ACC112 (cell line): ENCODE data around the gene TXNRD1.
"Not testable (repeated sequence)": the region's sequence is repeated elsewhere in the genome, so short reads cannot be mapped to it uniquely, and the experiment has no call there.

Experiments
- H2AFZ ChIP-seq: fragments of 200-600 bp; sonication (generic); one replicate; pipeline ENCODE4 v1.6.0; 2017; ENCODE audit warnings: antibody characterized with exemption, low read length; ENCODE audit not compliant: unreplicated experiment
- H3K27ac ChIP-seq: fragments of 200-600 bp; sonication (generic); 2 replicates; pipeline ENCODE4 v1.5.1; 2014; ENCODE audit warnings: low read depth, mild to moderate bottlenecking, antibody characterized with exemption, low read length, moderate library complexity
- H3K27me3 ChIP-seq: fragments of 200-600 bp; sonication (generic); 2 replicates; pipeline ENCODE4 v1.6.1; 2014; ENCODE audit warnings: mild to moderate bottlenecking, antibody characterized with exemption, low read length, moderate library complexity, mixed read lengths; ENCODE audit not compliant: insufficient read depth
- H3K36me3 ChIP-seq: fragments of 200-600 bp; sonication (generic); 2 replicates; pipeline ENCODE4 v1.6.1; 2016; ENCODE audit warnings: mild to moderate bottlenecking, antibody characterized with exemption, low read length, moderate library complexity, mixed read lengths; ENCODE audit not compliant: insufficient read depth
- H3K4me1 ChIP-seq: fragments of 200-600 bp; sonication (generic); one replicate; pipeline ENCODE4 v1.6.1; 2016; ENCODE audit warnings: low read length, mixed read lengths; ENCODE audit not compliant: insufficient read depth, unreplicated experiment, control insufficient read depth
- H3K4me3 ChIP-seq: fragments of 200-600 bp; sonication (generic); 2 replicates; pipeline ENCODE4 v1.5.1; 2014; ENCODE audit warnings: mild to moderate bottlenecking, low read depth, low read length
- H3K79me2 ChIP-seq: fragments of 200-600 bp; sonication (generic); one replicate; pipeline ENCODE4 v1.6.0; 2016; ENCODE audit warnings: low read length; ENCODE audit not compliant: control insufficient read depth, unreplicated experiment, insufficient read depth

Gene TXNRD1

GRCh38 chr12:104197264-104197663 lies 18.3 kb upstream of the TXNRD1 start:
- H3K79me2 ChIP-seq, result no peaks in the 10 kb centered on the region
- no peaks in the 10 kb centered on the region for H3K27me3 ChIP-seq
- no peak overlapping the region for H3K27ac ChIP-seq
- H3K4me1 ChIP-seq, result no peaks in the 10 kb centered on the region
- H2AFZ ChIP-seq, result no peak overlapping the region
- H3K36me3 ChIP-seq, result no peaks in the 10 kb centered on the region
- no peak overlapping the region for H3K4me3 ChIP-seq

- Histone ChIP-seq H3K79me2 (no peaks in the 10 kb centered on the region), H2AFZ (no peak overlapping the region), H3K4me3 (no peak overlapping the region), H3K36me3 (no peaks in the 10 kb centered on the region), H3K4me1 (no peaks in the 10 kb centered on the region), H3K27ac (no peak overlapping the region), H3K27me3 (no peaks in the 10 kb centered on the region)
Measured at GRCh38 chr12:104199964-104200363, 15.6 kb upstream of the TXNRD1 start.

- Histone ChIP-seq H3K27me3 (no peaks in the 10 kb centered on the region), H3K4me1 (no peaks in the 10 kb centered on the region), H3K27ac (no peak overlapping the region), H3K4me3 (no peak overlapping the region), H2AFZ (no peak overlapping the region), H3K36me3 (no peaks in the 10 kb centered on the region), H3K79me2 (no peaks in the 10 kb centered on the region)
Measured at GRCh38 chr12:104201238-104202001, 14.2 kb upstream of the TXNRD1 start.

GRCh38 chr12:104204690-104205480 lies 10.7 kb upstream of the TXNRD1 start:
- H3K27ac ChIP-seq, result no peak overlapping the region
- H3K4me3 ChIP-seq, result no peak overlapping the region
- no peaks in the 10 kb centered on the region for H3K4me1 ChIP-seq
- H3K36me3 ChIP-seq, result no peaks in the 10 kb centered on the region
- H2AFZ ChIP-seq, result no peak overlapping the region
- H3K27me3 ChIP-seq, result no peaks in the 10 kb centered on the region
- H3K79me2 ChIP-seq, result no peaks in the 10 kb centered on the region

- Histone ChIP-seq H3K27me3 (no peaks in the 10 kb centered on the region), H2AFZ (no peak overlapping the region), H3K4me3 (no peak overlapping the region), H3K4me1 (no peaks in the 10 kb centered on the region), H3K27ac (no peak overlapping the region), H3K36me3 (no peaks in the 10 kb centered on the region), H3K79me2 (no peaks in the 10 kb centered on the region)
Measured at GRCh38 chr12:104207416-104208205, 8.0 kb upstream of the TXNRD1 start.

GRCh38 chr12:104212516-104212915 lies 3.1 kb upstream of the TXNRD1 start:
- Histone ChIP-seq H2AFZ (no peak overlapping the region), H3K27me3 (no peaks in the 10 kb centered on the region), H3K4me1 (no peaks in the 10 kb centered on the region), H3K27ac (no peak overlapping the region), H3K79me2 (peaks cover 10% of the 10 kb centered on the region), H3K36me3 (no peaks in the 10 kb centered on the region), H3K4me3 (no peak overlapping the region)

- H3K79me2 ChIP-seq, result peaks cover 12% of the 10 kb centered on the region
- peak overlapping the region; percentile 55 for H2AFZ ChIP-seq
- H3K27ac ChIP-seq, result no peak overlapping the region
- no peak overlapping the region for H3K4me3 ChIP-seq
- H3K36me3 ChIP-seq, result no peaks in the 10 kb centered on the region
- peaks cover 5% of the 10 kb centered on the region for H3K4me1 ChIP-seq
- no peaks in the 10 kb centered on the region for H3K27me3 ChIP-seq
Measured at GRCh38 chr12:104213952-104214351, 1.6 kb upstream of the TXNRD1 start.

GRCh38 chr12:104216521-104216924 lies 944 bp downstream of the TXNRD1 start:
- Histone ChIP-seq H3K79me2 (peaks cover 12% of the 10 kb centered on the region), H3K36me3 (no peaks in the 10 kb centered on the region), H3K4me1 (peaks cover 25% of the 10 kb centered on the region), H3K27me3 (no peaks in the 10 kb centered on the region), H2AFZ (no peak overlapping the region), H3K4me3 (peak overlapping the region; percentile 78), H3K27ac (peak overlapping the region; percentile 25)

- Histone ChIP-seq H3K27ac (peak overlapping the region; percentile 99), H3K4me1 (peaks cover 31% of the 10 kb centered on the region), H3K79me2 (peaks cover 12% of the 10 kb centered on the region)
- H3K36me3 ChIP-seq, H2AFZ ChIP-seq, H3K4me3 ChIP-seq, H3K27me3 ChIP-seq: not testable (repeated sequence)
Measured at GRCh38 chr12:104218506-104218905, 2.9 kb downstream of the TXNRD1 start.

GRCh38 chr12:104218935-104219334 lies 3.4 kb downstream of the TXNRD1 start:
- Histone ChIP-seq H2AFZ (no peak overlapping the region), H3K79me2 (peaks cover 12% of the 10 kb centered on the region), H3K36me3 (no peaks in the 10 kb centered on the region), H3K4me1 (peaks cover 31% of the 10 kb centered on the region), H3K27ac (peak overlapping the region; percentile 99), H3K27me3 (no peaks in the 10 kb centered on the region), H3K4me3 (peak overlapping the region; percentile 64)
